Measurements from ENCODE around the gene SPOCK1.

- TF ChIP-seq, protein P1, sequence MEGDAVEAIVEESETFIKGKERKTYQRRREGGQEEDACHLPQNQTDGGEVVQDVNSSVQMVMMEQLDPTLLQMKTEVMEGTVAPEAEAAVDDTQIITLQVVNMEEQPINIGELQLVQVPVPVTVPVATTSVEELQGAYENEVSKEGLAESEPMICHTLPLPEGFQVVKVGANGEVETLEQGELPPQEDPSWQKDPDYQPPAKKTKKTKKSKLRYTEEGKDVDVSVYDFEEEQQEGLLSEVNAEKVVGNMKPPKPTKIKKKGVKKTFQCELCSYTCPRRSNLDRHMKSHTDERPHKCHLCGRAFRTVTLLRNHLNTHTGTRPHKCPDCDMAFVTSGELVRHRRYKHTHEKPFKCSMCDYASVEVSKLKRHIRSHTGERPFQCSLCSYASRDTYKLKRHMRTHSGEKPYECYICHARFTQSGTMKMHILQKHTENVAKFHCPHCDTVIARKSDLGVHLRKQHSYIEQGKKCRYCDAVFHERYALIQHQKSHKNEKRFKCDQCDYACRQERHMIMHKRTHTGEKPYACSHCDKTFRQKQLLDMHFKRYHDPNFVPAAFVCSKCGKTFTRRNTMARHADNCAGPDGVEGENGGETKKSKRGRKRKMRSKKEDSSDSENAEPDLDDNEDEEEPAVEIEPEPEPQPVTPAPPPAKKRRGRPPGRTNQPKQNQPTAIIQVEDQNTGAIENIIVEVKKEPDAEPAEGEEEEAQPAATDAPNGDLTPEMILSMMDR (conservative IDR thresholded peaks at IDR 0.05; ENCODE audit: low read depth in 2 of 2), result no peak
- TF ChIP-seq POLR2AphosphoS5 (IDR thresholded peaks at IDR 0.05; ENCODE audit: low read depth), result no peak
- TF ChIP-seq STAT1 (IDR thresholded peaks at IDR 0.05; ENCODE audit: unreplicated experiment), result no peak
- TF ChIP-seq NANOG (IDR thresholded peaks at IDR 0.05; ENCODE audit: borderline replicate concordance), result no peak
- TF ChIP-seq REST (IDR thresholded peaks at IDR 0.05; ENCODE audit: unreplicated experiment), result no peak
- no peak for TF ChIP-seq EZH2 (IDR thresholded peaks at IDR 0.05; ENCODE audit: low read depth, unreplicated experiment)
- no peak for TF ChIP-seq CREB1 (CRISPR knock-in tag; IDR thresholded peaks at IDR 0.05; ENCODE audit: low read depth)
- TF ChIP-seq EZH2phosphoT487 (IDR thresholded peaks at IDR 0.05; ENCODE audit: unreplicated experiment), result no peak
- no peak for TF ChIP-seq ZNF114 (CRISPR knock-in tag; IDR thresholded peaks at IDR 0.05)
- TF ChIP-seq JUNB (IDR thresholded peaks at IDR 0.05; ENCODE audit: unreplicated experiment), result no peak
These were observed 429.8 kb downstream of the SPOCK1 start for GRCh38 chr5:137069358-137069757.

All from GM23338 (cell line).